Gastrocnemius medialis (tissue), 4 donors: Measurements from ENCODE around the gene SPOUT1.

Experiments used
- CTCF ChIP-seq, 5 experiments: fragments of 450-650 bp in 3 of 5; fragments of 200-600 bp in 2 of 5; sonication (generic) in 2 of 5; IDR thresholded peaks in 4 of 5; conservative IDR thresholded peaks in 1 of 5; 1 replicate in 4 of 5; 2 replicates in 1 of 5; pipeline ENCODE4 v1.5.1; 2016 to 2019; ENCODE audit warnings: antibody characterized with exemption in 5 of 5, mild to moderate bottlenecking in 3 of 5, moderate library complexity in 3 of 5
- POLR2A ChIP-seq, 2 donors: fragments of 450-650 bp; IDR thresholded peaks; one replicate each; pipeline ENCODE4 v1.6.1; 2017; ENCODE audit warnings: antibody characterized with exemption in 2 of 2, mild to moderate bottlenecking in 2 of 2, moderate library complexity in 2 of 2

DNA sequence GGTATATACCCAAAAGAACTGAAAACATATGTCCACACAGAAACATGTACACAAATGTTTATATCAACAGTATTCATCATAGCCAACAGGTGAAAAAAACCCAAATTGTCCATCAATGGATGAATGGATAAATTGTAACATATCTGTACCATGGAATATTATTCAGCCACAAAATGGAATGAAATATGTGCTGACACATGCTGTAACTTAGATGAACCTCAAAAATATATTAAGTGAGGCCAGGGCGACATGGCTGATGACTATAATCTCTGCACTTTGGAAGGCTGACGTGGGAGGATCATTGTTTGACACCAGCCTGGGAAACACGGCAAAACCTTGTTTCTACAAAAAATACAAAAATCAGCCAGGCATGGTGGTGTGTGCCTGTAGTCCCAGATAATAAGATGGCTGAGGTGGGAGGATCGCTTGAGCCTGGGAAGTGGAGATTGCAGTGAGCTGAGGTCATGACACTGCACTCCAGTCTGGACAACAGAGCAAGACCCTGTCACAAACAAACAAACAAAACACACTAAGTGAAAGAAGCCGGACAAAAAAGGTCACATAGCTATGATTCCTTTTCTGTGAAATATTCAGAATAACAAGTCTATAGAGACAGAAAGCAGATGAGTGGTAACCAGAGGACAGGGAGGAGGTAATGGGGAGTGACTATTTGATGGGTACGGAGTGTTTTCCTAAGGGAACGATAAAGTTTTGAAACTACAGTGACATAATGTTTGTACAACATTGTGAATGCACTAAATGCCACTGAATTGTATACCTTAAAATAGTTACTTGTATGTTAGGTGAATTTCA, 40.7 kb upstream of the SPOUT1 start:
- TF ChIP-seq CTCF (IDR thresholded peaks at IDR 0.05 in 4 of 5, conservative IDR thresholded peaks at IDR 0.05 in 1 of 5) (no peak), POLR2A (IDR thresholded peaks at IDR 0.05) (no peak)
